Activated gamma-delta T cell treated with Interleukin-2 at 50 U/mL for 16 hours (primary cell): ENCODE measurements around the gene FOXP1.

ENCODE experiments used
- DNase-seq: peaks from one replicate; pipeline ENCODE4 v3.0.0-alpha.2; 2020

FOXP1 gene

GRCh38 chr3:71225002-71225684 is 358.4 kb downstream of the FOXP1 start:
- DNase-seq: no peak

DNA sequence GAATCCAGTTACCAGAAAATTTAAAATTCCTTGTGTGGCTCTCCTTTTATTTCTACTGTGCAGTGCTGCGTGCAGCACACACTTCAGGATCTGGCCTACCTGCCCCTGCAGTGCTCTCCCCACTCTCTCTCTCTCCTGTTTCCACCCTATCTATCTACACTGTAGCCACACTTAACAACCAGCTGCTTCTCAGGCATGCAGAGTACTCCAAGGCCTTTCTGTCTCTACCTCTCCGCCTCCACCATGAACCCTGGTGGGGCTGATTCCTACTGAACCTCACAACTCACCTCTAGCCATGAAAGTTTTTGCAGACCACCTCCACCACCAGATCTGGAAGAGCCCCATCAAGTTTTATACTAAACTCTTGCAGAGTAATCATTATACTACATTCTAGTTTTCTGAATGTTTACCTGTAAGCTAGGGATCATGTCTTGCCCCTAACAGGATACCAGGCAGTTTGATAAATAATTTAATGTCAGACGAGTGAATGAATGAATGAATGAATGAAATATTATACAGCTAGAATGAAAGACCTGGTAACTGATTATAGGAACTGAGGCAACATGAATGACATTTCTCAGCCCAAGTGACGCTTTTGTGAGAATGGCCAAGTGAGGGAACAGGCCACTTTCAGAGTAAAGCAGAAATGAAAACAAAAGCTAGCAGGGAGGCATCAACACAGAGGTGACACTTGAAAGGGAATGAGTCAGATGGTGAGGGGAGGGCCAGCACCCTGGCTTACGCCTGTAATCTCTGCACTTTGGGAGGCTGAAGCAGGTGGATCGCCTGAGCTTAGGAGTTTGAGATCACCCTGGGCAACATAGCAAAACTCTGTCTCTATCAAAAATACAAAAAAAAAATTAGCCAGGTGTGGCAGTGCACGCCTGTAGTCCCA is 363.5 kb downstream of the FOXP1 start:
- DNase-seq: no peak

DNA sequence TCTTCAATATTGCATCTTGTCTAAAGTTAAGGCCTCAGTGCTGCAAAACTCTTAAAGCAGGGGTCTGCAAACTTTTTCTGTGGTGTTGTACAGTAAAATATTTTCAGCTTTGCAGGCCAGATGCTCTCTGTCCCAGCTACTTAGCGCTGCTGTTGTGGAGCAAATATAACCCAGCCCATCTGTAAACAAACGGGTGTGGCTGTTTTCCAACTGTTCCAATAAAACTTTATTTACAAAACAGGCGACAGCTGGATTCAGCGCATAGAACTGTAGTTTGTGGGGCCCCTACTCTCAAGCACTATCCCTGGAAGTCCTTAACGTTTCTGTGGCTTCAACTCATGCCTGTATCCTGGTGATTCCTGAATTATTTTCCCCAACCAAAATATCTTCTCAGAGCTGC is 365.0 kb downstream of the FOXP1 start:
- no peak for DNase-seq

DNA sequence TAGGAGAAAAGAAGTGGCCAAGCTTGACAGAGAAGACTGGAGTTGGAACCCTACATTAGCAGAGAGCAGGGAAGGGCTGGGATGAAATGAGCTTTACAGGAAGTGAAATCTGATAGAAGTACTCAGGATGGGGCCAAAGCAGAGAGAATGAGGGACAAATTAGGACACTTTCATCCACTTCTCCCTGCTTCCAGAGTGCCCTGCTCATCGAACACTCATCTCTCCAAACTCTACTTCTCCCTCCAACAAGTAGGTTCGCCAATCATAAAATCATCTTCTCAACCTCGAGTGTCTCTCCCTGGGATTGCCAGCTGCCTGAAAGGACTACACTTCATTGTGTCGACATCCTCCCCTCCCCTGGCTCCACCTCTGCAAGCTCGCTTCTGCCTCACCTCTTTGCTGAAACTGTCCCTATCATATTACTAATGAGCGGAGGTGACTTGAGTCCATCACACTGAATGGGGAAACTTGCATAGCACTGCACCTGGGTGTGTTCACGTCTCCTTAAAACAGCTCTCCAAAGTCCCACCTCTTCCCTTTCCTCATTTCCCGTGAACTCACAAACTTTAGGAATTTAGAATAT is 365.8 kb downstream of the FOXP1 start:
- DNase-seq: no peak

DNA sequence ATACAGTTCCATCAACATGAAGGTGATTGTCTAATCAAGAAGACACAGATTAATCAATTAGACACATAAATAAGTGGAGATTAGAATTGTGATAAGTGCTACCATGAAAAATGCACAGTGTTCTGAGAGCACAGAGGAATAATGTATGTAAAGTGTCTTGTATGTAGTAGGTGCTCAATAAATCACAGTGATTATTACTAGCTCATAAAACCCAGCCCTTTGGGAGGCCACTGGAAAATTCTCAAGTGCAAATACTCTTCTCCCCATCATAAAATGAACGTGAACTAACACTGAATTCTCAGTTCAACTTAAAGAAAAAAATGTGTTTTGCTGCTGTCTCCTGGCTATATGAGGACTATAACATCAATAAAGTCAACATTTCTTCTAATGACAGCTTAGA is 368.2 kb downstream of the FOXP1 start:
- DNase-seq: no peak

DNA sequence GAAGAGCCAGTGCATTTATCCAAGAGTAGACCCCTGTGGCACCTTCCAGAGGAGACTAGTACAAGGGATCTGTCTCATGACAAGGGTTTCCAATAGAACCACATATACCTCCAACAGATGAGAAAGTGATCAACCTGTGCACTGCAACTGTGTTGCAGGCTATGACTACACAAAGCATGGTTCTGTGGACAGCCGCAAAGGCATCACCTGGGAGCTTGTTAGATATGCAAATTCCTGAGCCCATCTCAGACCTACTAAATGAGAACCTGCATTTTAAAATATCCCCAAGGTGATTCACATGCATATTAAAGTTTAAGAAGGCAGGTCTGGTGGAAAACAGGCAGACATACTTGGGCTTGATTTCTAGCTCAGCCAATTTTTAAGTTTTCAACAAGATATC is 368.7 kb downstream of the FOXP1 start:
- DNase-seq: no peak

- DNase-seq: no peak
Observed at GRCh38 chr3:71214016-71214415, 369.5 kb downstream of the FOXP1 start.

- no peak for DNase-seq
Observed at GRCh38 chr3:71211083-71211482, 372.4 kb downstream of the FOXP1 start.

GRCh38 chr3:71210257-71211007 is 373.1 kb downstream of the FOXP1 start:
- DNase-seq: no peak

DNA sequence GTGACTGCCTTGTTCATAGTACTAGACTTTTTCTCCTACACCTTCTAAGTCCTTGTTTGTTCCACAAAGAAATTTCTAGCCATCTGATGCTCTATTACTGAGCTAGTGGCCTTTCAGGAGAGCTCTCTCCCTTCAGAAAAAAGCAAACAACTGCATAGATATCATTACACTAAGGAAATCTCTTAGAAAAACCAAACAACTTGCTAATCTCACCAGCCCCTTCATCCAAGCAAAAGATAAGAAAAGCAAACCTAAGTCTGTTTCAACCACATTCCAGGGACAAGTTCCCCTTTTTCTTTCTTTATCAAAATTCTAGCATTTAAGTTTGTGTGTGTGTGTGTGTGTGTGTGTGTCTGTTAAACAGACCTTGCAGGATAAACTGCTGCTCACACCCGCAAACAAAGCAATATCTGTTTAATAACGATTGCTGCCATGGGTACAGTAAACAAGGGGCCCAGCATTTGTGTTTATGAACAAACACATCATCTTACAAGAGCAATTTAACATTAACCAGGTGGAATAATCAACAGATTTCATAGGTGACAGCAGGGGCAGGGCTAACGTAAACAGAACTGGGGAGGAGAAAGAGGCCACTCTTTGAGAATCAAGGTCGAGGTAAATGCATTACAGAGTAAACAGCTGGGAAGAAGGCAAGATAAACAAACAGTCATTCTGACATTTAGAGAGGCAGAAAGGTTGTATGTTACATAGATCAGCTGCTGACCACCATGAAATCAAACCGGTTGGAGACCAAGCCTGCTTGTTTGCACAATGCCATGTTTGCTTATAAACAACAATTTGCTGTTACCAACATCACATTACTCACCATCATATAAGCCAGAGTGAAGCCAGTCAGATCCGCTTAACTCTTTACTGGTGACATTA is 375.1 kb downstream of the FOXP1 start:
- DNase-seq: no peak

DNA sequence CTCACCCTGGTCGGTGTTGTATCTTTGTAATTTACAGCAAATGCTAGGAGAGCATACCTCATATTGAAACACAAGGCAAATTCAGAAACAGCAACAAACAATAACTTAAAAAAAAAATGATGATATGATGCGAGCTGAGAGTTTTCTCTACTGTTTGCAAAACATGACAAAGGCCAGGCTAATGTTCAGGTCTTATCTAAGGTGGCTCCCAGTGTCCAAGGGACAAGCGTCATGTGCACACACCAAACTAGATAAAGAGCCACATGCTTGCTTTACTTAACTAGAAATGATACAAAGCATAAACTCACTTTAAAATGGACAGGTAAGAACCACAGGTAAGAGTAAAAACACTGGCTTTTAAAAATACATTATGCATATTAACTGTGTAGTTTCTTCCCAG is 375.9 kb downstream of the FOXP1 start:
- no peak for DNase-seq

DNA sequence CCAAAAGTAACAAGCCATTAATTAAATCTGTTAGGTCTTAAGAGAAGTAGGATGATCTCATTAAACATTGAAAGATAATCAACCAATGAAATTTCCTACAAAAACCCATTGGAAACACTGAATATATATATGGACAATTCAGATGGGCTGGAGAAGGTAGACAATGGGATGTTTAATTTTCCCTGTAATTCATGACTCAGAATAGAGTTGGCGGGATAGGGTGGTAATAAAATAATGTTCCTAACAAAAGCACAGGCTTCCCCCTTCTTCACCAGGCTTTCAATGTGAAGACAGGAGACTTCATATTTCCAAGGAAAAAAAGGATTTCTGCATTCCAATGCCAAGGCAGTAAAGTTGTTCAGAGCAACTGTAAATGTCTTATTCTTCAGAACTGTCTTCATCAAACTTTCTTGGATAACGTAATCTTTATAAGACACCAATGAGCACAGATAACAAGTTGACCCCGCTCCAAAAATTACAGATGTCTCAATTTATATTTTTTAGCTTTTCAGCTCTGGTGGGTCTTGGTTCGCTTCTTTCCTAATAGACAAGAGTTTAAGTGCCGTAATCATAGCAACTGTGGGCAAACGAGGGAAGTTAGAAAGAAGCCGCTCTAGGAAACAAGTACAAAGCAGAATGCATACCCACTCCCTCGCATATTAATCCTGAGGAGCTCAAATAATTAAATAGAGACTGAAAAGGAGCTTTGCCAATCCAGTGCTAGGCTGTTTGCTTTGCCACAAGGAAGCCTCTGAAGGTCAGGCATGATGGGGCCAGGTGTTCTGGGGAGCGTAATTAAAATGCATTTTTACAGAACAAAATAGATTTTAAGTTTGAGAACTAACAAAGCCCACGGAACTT is 377.0 kb downstream of the FOXP1 start:
- no peak for DNase-seq

- DNase-seq: no peak
Observed at GRCh38 chr3:71203727-71204488, 379.6 kb downstream of the FOXP1 start.

DNA sequence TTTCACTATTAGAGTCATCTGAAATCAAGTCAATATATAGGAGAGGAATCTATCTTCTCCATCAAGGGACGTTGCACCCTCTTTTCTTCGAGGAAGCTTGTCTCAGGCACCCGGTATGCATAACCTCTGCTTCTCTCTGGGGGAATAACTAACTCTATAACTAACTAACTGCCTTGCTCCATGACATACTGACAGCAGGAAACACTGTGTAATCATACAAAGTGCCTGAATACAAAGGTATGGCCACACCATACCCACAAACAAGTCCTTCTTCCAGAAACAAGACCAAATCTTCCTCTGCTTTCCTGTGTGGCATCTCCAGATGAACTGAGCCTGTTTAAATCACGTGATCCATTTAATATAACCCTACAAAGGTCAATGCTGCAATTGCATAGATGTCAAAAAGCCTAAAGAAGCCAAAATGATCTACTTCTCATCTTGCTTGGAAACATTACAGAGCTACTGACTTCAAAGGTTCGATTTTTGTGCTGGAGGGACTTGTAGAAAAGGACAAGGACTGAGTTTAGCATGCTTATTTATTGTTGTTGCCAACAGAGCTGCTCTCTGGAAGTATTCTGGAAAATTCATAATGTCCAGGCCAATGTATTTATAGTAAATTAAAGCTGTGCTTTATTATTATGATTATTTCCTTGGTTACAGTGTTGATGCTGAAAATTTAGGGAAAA is 380.5 kb downstream of the FOXP1 start:
- no peak for DNase-seq

DNA sequence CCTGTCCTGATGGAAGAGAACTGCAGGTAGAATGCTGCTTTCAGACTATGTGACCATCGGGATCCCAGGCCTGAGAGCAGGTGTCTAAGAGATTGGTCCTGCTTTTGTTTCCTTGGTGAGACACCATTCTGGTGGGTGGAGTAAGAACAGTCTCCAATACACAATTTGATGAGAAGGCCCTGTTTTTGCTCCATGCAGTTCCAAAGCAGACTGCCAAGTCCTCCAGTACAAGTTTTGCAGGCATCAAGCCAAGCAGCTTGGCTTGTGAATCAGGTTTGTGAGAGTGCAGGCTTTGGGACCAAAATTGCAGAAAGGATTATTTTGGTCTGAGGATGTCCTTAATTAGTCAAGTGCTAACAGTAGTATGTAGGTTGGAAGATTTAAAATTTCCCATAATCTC is 381.6 kb downstream of the FOXP1 start:
- DNase-seq: no peak

- DNase-seq: no peak
Observed at GRCh38 chr3:71197841-71198565, 385.5 kb downstream of the FOXP1 start.

DNA sequence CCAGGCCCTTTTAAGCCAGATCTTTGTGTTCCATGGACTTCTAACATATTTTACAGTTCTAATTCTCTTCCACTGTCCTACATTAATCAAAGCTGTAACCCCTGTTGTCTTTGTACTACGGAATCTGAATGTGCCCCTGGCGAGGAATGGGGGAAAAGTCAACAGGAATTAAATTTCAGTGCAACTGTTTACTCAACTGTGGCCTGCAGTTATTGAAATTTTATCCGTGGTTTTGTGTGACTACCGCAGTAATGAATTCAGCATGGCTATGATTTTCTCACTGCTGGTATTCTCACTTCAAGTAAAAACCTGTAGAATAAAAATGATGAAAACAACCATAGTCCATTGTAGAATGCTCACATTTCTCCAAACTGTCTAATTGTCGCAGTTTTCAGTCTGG is 388.0 kb downstream of the FOXP1 start:
- DNase-seq: no peak

GRCh38 chr3:71194785-71195184 is 388.7 kb downstream of the FOXP1 start:
- no peak for DNase-seq

DNA sequence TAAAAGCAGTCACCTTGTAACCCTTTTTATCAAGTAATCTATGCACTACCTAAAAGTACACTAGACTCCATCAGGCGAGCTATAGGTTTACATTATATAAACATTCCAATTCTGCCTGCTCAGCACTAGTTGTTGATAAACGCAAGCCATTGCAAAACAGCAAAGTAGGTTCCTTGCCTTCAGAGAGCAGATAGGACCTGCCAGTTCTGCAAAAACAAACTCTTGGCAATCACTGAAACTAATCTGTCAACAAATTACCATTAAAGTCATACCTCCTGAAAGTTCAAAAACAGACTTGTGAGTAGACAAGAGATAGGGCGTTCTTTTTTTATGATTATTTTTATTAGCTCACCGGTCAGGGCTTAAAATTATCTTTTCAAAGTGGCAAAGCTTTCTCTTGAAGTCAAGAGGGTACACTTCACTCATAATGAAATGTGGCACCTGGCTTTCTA is 392.5 kb downstream of the FOXP1 start:
- no peak for DNase-seq
